Activated CD4-positive, alpha-beta T cell treated with anti-CD3 and anti-CD28 coated beads for 36 hours (primary cell): ENCODE results near the gene ENOPH1. TPM values are rescaled to one million over a fixed set of nuclear protein-coding genes. Genes with fewer than 3 reads are reported as not detected.
A peak's percentile ranks its signal among the peaks of the same experiment; 100 is the strongest.
"Not testable (repeated sequence)": the region's sequence is repeated elsewhere in the genome, so short reads cannot be mapped to it uniquely, and the experiment has no call there.

Source experiments
- ATAC-seq: fragments of 200-7000 bp; cut with Tn5 transposase; one replicate; pipeline ENCODE4 v1.10.0; 2021; ENCODE audit warnings: mild to moderate bottlenecking, moderate library complexity
- CTCF ChIA-PET: fragments of 350-600 bp; sonication (Branson Sonifier 250); formaldehyde crosslinking; loops from one replicate; lab custom pipeline; 2021; ENCODE audit warnings: antibody characterized with exemption; lab: Charles Lee
- POLR2A ChIA-PET: fragments of 350-600 bp; sonication (Branson Sonifier 250); formaldehyde crosslinking; loops from one replicate; lab custom pipeline; 2021; ENCODE audit warnings: antibody characterized with exemption, inconsistent platforms; lab: Charles Lee
- DNase-seq: peaks from one replicate; pipeline ENCODE4 v3.0.0-alpha.2; 2020
- H3K27ac Mint-ChIP-seq: one replicate; pipeline ENCODE4 v1.8.0; 2021; ENCODE audit warnings: mixed read lengths
- H3K27me3 Mint-ChIP-seq: one replicate; pipeline ENCODE4 v1.8.0; 2021; ENCODE audit warnings: mixed read lengths
- H3K36me3 Mint-ChIP-seq: one replicate; pipeline ENCODE4 v1.8.0; 2021; ENCODE audit warnings: low read depth, mixed read lengths
- H3K4me1 Mint-ChIP-seq: one replicate; pipeline ENCODE4 v1.8.0; 2021; ENCODE audit warnings: mixed read lengths
- H3K4me3 Mint-ChIP-seq: one replicate; pipeline ENCODE4 v1.8.0; 2021; ENCODE audit warnings: mild to moderate bottlenecking, moderate library complexity, mixed read lengths
- H3K9me3 Mint-ChIP-seq: one replicate; pipeline ENCODE4 v1.8.0; 2021; ENCODE audit warnings: low read depth, mixed read lengths
- intact Hi-C, 2 experiments: fragments of 100-400 bp; cut with DNase I in 1 of 2; cut with micrococcal nuclease in 1 of 2; formaldehyde crosslinking; loops; one replicate each; pipeline versions ENCODE4 v1.14.2 to v1.15.1; 2022 to 2024; cut with DNase I, micrococcal nuclease
- total RNA-seq, 2 experiments: library from RNA; stranded (reverse); gene quantifications; one replicate each; pipeline ENCODE4 v1.2.3, GENCODE V29; 2021

Gene ENOPH1
- total RNA-seq, 2 experiments from 2014 or later, result 60.1 to 81.8 TPM

DNA sequence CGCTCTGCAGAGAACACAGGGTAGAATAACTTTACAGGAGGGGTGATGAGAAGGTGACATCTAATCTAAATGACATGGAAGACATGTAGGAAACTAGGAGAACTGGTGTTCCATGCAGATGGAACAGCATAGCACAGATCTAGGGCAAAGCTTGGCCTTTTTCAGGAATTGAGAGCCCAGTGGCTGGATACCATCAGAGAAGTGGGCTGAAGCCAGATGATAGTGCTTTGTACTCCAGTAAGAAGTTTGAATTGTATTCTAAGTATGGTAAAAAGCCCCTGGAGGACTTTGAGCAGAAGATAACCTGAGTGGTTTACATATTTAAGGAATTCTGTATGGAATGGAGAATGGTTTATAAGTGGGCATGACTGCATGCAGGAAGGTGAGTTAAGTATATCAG is 32.8 kb downstream of the ENOPH1 start:
- Mint-ChIP-seq H3K36me3 (peaks cover 42% of the 10 kb centered on the region), H3K4me3 (no peak overlapping the region), H3K4me1 (peaks cover 8% of the 10 kb centered on the region), H3K27me3 (no peaks in the 10 kb centered on the region), H3K9me3 (no peaks in the 10 kb centered on the region), H3K27ac (no peak overlapping the region)
- no peak for ATAC-seq
- intact Hi-C loops, result loop anchor here in 1 of 2 experiments (5.0 to 10.0 kb wide), 2 partner anchors 819 to 1182 kb away; partner anchors contain the start of gene COQ2
- ChIA-PET CTCF (interaction anchor here (0.5 to 3.3 kb wide), 5 partner anchors 8 to 276 kb away, joined by 3 to 14 read pairs (median 5); no protein-coding TSS in a partner anchor), POLR2A (no interaction called here)
- DNase-seq, result no peak

DNA sequence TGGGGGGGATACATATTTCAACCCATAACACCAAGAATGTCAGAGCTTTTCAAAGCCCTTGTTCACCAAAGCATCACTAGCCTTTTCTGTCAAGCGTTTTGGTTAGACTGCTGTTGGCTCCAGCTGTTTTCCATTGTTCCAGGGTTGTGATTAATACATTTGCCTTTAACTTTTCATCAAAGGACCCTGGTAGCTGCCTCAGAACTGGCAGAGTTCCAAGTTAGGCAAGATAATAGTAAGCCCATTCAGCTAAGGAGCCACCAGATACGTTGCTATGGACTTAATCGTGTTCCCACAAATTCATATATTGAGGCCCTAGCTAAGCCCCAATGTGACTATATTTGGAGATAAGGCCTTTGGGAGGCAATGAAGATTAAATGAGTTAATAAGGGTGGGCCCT is 37.1 kb downstream of the ENOPH1 start:
- POLR2A ChIA-PET, result no interaction called here
- intact Hi-C loops, result loop anchor here in 1 of 2 experiments (10.0 kb wide), 1 partner anchor 1177 kb away; no protein-coding TSS in a partner anchor
- no peak for ATAC-seq
- no peak for DNase-seq
- H3K27ac Mint-ChIP-seq, result no peak overlapping the region
- no peaks in the 10 kb centered on the region for H3K27me3 Mint-ChIP-seq
- H3K4me3 Mint-ChIP-seq, result no peak overlapping the region
- H3K36me3 Mint-ChIP-seq, result peaks cover 29% of the 10 kb centered on the region
- H3K9me3 Mint-ChIP-seq, result no peaks in the 10 kb centered on the region
- H3K4me1 Mint-ChIP-seq, result no peaks in the 10 kb centered on the region
- CTCF ChIA-PET, result interaction anchor here (0.6 to 1.8 kb wide), 3 partner anchors 13 to 272 kb away, joined by 3 to 5 read pairs (median 3); no protein-coding TSS in a partner anchor

DNA sequence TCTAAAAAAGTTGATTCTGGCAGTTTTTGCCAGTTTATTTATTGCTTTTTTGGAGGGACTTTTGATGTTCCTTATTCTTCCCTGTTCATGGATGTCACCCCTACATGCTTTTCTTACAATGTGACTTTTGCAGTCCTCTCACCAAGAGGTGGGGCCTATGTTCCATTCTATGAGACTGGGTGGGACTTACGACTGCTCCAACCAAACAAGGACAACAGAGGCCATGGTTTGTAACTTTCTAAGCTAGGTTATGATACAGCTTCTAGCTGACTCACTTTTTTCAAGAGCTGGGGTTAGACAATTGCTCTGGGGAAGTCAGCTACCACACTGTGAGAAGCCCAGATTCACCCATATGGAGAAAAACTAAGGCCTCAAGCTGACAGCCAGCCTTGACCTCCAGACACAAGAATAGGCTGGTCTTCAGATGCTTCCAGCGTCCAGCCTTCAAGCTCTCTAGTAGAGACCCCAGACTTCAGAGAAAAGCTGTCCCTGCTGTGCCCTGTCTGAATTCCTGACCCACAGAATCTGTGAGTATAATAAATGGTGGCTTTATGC is 39.5 kb downstream of the ENOPH1 start:
- intact Hi-C loops, result loop anchor here in 1 of 2 experiments (10.0 kb wide), 1 partner anchor 1175 kb away; no protein-coding TSS in a partner anchor
- POLR2A ChIA-PET, result no interaction called here
- no peaks in the 10 kb centered on the region for H3K9me3 Mint-ChIP-seq
- no peaks in the 10 kb centered on the region for H3K27me3 Mint-ChIP-seq
- H3K4me1 Mint-ChIP-seq, result no peaks in the 10 kb centered on the region
- peak; percentile 63 for ATAC-seq
- H3K4me3 Mint-ChIP-seq, result no peak overlapping the region
- CTCF ChIA-PET, result interaction anchor here (0.6 to 3.7 kb wide), 3 partner anchors 10 to 268 kb away, joined by 3 to 13 read pairs (median 5); no protein-coding TSS in a partner anchor
- no peak for DNase-seq
- H3K27ac Mint-ChIP-seq, result no peak overlapping the region
- peaks cover 15% of the 10 kb centered on the region for H3K36me3 Mint-ChIP-seq

DNA sequence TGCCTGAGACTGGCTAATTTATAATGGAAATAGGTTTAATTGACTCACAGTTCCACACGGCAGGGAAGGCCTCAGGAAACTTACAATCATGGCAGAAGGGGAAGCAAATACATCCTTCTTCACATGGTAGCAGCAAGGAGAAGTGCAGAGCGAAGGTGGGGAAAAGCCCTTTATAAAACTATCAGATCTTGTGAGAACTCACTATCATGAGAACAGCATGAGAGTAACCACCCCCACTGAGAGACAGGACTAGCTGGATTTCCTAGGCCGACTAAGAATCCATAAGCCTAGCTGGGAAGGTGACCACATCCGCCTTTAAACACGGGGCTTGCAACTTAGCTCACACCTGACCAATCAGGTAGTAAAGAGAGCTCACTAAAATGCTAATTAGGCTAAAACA is 42.7 kb downstream of the ENOPH1 start:
- POLR2A ChIA-PET, ATAC-seq: not testable (repeated sequence)

DNA sequence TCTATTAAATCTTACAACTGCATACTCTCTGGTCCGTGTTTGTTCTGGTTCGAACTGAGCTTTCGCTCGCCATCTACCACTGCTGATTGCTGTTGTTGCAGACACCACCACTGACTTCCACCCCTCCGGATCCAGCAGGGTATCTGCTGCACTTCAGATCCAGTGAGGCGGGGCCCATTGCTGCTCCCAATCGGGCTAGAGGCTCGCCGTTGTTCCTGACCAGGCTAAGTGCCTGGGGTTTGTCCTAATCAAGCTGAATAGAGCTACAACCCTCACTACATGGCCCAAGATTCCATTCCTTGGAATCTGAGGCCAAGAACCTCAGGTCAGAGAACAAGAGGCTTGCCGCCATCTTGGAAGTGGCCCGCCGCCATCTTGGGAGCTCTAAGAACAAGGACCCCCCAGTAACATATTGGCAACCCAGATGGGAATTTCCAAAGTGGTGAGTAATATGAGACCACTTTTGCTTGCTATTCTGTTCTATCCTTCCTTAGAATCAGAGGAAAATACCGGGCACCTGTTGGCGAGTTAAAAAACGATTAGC is 43.3 kb downstream of the ENOPH1 start:
- Mint-ChIP-seq H3K4me1 (no peaks in the 10 kb centered on the region), H3K4me3 (no peak overlapping the region), H3K27ac (no peak overlapping the region), H3K27me3 (no peaks in the 10 kb centered on the region), H3K9me3 (no peaks in the 10 kb centered on the region), H3K36me3 (peaks cover 1% of the 10 kb centered on the region)
- ATAC-seq (no peak), DNase-seq (no peak)
- intact Hi-C loops, result no loop called here
- ChIA-PET POLR2A (no interaction called here), CTCF (no interaction called here)

More for the DNA sequence above, 42.7 kb downstream of the ENOPH1 start:
- intact Hi-C loops, H3K36me3 Mint-ChIP-seq, H3K4me3 Mint-ChIP-seq, H3K9me3 Mint-ChIP-seq, H3K27me3 Mint-ChIP-seq, DNase-seq, H3K4me1 Mint-ChIP-seq, H3K27ac Mint-ChIP-seq, CTCF ChIA-PET: not testable (repeated sequence)

DNA sequence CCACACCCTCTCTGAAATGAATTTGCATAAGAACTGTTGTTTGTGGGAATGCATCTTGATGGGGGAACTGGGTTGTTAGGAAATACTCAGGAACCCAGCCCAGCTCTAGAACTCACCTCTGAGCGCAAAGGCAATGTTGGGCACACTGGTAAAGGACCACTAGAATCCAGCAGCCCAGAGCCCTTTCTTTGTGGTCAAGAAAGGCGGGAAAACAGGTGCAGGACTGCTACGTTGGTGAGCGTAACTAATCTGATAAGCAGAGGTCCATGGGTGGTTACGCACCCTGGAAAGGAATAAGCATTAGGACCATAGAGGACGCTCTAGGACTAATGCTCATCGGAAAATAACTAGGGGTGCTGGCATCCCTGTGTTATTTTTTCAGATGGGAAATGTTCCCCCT is 45.5 kb downstream of the ENOPH1 start:
- H3K27me3 Mint-ChIP-seq, H3K4me3 Mint-ChIP-seq, H3K4me1 Mint-ChIP-seq, H3K36me3 Mint-ChIP-seq, DNase-seq, H3K9me3 Mint-ChIP-seq, intact Hi-C loops, H3K27ac Mint-ChIP-seq, ATAC-seq: not testable (repeated sequence)
- ChIA-PET POLR2A (interaction anchor here (0.6 kb wide), 1 partner anchor 111 kb away, joined by 11 read pairs; no protein-coding TSS in a partner anchor), CTCF (interaction anchor here (0.6 to 0.7 kb wide), 2 partner anchors 68 to 371 kb away, joined by 3 read pairs; no protein-coding TSS in a partner anchor)

DNA sequence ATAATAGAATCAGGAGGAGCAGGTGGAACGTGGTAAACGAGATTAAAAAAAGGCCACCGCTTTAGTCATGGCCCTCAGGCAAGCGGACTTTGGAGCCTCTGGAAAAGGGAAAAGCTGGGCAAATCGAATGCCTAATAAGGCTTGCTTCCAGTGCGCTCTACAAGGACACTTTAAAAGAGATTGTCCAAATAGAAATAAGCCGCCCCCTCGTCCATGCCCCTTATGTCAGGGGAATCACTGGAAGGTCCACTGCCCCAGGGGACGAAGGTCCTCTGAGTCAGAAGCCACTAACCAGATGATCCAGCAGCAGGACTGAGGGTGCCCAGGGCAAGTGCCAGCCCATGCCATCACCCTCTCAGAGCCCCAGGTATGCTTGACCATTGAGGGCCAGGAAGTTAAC is 47.1 kb downstream of the ENOPH1 start:
- DNase-seq, result not testable (repeated sequence)

DNA sequence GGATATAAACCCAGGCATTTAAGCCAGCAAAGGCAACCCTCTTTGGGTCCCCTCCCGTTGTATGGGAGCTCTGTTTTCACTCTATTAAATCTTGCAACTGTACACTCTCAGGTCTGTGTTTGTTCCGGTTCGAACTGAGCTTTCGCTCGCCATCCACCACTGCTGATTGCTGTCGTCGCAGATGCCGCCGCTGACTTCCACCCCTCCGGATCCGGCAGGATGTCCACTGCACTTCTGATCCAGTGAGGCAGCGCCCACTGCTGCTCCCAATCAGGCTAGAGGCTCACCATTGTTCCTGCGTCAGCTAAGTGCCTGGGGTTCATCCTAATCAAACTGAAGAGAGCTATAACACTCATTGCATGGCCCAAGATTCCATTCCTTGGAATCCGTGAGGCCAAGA is 49.2 kb downstream of the ENOPH1 start:
- intact Hi-C loops, result no loop called here
- H3K27ac Mint-ChIP-seq, result no peak overlapping the region
- peaks cover 6% of the 10 kb centered on the region for H3K36me3 Mint-ChIP-seq
- CTCF ChIA-PET, result no interaction called here
- no peak for ATAC-seq
- H3K9me3 Mint-ChIP-seq, result no peaks in the 10 kb centered on the region
- POLR2A ChIA-PET, result no interaction called here
- no peak for DNase-seq
- H3K4me1 Mint-ChIP-seq, result no peaks in the 10 kb centered on the region
- no peaks in the 10 kb centered on the region for H3K27me3 Mint-ChIP-seq
- H3K4me3 Mint-ChIP-seq, result no peak overlapping the region

More for the DNA sequence above, 47.1 kb downstream of the ENOPH1 start:
- ATAC-seq, H3K4me3 Mint-ChIP-seq, POLR2A ChIA-PET, H3K27me3 Mint-ChIP-seq, H3K4me1 Mint-ChIP-seq, H3K9me3 Mint-ChIP-seq, H3K36me3 Mint-ChIP-seq, CTCF ChIA-PET, intact Hi-C loops, H3K27ac Mint-ChIP-seq: not testable (repeated sequence)

DNA sequence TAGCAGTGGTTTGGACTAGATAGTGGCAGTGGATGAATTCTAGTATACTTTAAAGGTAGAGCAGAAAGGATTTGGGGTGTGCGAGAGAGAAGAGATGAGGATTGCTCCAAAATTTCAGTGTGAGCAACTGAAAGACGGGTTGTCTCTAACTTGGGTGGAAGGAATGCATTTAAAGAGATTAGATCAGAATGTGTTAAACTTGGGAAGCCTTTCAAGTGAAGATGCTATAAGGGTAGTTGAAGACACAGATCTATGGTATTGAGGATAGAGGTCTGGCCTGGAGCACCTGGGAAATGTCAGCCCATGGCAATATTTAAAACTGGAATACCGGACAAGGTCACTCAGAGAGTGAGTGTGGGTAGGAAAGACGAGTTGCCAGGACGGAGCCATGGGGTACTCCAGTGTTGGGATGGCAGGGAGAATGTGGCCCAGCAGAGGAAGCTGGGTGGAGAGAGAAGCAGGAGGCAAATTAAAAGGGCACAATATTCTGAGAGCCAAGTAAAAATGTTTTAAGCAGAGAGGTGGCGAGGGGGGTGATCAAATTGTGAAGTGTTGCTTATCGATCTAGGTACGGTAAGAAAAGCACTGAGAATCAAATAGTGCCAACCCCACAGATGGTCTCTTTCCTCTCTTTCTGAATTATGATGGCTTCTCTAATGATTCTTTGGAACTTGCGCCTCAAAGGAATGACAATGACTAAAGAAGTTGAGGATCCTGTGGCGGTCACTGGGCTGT is 50.5 kb downstream of the ENOPH1 start:
- Mint-ChIP-seq H3K4me1 (no peaks in the 10 kb centered on the region), H3K9me3 (no peaks in the 10 kb centered on the region), H3K27ac (no peak overlapping the region), H3K36me3 (peaks cover 6% of the 10 kb centered on the region), H3K27me3 (no peaks in the 10 kb centered on the region), H3K4me3 (no peak overlapping the region)
- ChIA-PET POLR2A (no interaction called here), CTCF (interaction anchor here (0.7 kb wide), 1 partner anchor 257 kb away, joined by 3 read pairs; no protein-coding TSS in a partner anchor)
- DNase-seq (no peak), ATAC-seq (no peak)
- intact Hi-C loops, result no loop called here

DNA sequence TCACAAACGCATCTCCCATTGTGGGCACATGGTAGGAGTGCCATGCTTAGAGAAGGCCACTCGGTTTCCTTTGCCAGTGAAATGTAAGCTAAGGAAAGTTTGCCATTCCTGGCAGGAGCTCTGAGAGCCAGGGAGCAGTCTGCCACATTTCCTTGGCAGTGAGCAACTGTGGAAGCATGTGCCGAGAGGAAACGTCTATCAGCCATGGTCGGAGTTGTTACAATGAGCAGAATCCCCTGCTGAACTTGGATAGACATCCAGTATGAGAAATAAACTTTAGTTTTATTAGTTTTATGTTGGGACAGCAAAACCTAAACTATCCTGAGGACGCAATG is 51.1 kb downstream of the ENOPH1 start:
- Mint-ChIP-seq H3K27me3 (no peaks in the 10 kb centered on the region), H3K27ac (no peak overlapping the region), H3K36me3 (peaks cover 6% of the 10 kb centered on the region), H3K9me3 (no peaks in the 10 kb centered on the region), H3K4me3 (no peak overlapping the region), H3K4me1 (no peaks in the 10 kb centered on the region)
- DNase-seq (no peak), ATAC-seq (no peak)
- CTCF ChIA-PET, result no interaction called here
- POLR2A ChIA-PET, result no interaction called here
- intact Hi-C loops, result no loop called here

DNA sequence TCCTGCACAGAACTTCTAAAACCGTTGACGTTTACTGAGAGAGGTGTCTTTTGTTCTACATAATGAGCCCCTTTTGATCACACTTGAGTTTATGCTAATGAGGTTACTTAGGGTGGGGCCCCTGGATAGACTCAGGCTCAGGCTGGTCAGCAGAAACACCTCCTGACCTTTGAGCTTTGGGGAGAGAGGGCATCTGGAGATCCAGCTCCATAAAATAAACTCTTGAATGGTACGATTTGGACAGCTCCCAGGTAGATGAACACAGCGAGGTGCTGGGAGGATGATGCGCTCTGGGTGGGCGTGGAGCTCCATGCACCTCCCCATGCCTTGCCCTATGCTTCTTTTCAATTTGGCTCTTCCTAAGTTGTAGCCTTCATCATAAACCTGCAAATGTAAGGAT is 52.0 kb downstream of the ENOPH1 start:
- DNase-seq (no peak), ATAC-seq (no peak)
- intact Hi-C loops, result no loop called here
- Mint-ChIP-seq H3K4me1 (no peaks in the 10 kb centered on the region), H3K9me3 (no peaks in the 10 kb centered on the region), H3K36me3 (peaks cover 6% of the 10 kb centered on the region), H3K4me3 (no peak overlapping the region), H3K27ac (no peak overlapping the region), H3K27me3 (no peaks in the 10 kb centered on the region)
- ChIA-PET CTCF (no interaction called here), POLR2A (no interaction called here)
